GM18499 (cell line): ENCODE data around the gene CCDC50.

Experiments
- ATAC-seq: cut with Tn5 transposase; IDR thresholded peaks from one replicate; pipeline ENCODE4 v1.9.1; 2021; ENCODE audit warnings: moderate number of reproducible peaks; ENCODE audit not compliant: insufficient read depth, unreplicated experiment

CCDC50 gene, protein sequence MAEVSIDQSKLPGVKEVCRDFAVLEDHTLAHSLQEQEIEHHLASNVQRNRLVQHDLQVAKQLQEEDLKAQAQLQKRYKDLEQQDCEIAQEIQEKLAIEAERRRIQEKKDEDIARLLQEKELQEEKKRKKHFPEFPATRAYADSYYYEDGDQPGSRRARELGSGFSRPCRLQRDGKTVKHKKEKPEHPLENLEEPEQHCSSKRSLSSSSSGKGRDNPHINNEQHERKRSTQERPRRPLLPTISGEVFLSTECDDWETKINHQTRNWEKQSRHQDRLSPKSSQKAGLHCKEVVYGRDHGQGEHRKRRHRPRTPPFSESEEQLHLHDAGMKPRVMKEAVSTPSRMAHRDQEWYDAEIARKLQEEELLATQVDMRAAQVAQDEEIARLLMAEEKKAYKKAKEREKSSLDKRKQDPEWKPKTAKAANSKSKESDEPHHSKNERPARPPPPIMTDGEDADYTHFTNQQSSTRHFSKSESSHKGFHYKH

DNA sequence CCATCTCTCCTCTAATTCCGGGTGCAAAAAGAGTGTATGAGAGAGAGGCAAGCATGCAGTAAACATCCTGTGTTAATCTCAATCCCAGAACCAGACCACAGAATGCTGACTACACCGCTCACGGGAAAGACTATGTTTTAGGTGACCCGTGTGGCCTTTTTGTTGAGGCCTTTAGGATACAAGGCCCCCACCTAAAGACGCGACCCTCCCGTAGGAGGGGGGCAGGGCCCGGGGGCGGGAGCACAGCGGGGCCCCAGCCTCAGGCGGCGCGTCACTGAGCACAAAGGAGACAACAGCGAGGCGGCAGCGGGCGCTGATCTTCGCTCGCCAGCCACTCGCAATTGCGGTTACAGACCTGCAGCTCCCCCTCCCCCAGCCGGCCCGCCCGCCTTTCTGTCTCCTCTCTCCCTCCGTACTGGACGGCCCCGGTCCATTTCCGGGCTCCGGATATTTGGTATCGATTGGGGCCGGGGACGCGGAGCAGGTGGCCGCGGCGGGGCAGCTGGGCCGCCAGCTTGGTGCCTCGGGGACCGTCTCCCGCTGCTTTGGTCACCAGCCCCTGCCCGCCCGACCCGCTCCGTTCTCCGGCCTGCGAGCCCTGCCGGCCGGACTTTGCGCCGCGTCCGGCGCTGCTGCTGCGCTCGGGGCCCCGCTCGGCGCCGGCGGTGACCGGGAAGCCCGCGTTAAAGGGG, at the start of gene CCDC50:
CCDC50 (plus strand) TSS at position 433 of the 692 bp plus-strand sequence. CDS start 281 bp downstream, outside the sequence.
- ATAC-seq, result peak; percentile 46

DNA sequence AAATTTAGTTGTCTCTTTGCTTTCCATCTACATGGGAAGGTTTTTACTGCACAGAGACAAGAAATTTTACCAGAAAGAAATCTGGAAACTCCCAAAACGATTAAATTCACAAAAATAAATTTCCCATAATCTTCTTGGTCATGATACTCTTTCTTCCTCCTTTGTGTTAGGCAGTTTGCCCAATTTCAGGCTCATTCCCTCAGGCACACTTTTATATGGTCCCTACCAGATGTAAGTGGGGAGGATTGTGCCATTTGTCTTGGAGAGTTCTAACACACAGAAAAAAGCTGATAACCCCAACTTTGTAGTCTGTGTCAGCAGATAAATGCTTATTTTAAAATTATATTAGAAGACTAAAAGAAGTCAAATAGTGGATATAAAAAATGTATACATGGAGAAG, 49.1 kb upstream of the CCDC50 start:
- ATAC-seq, result no peak

DNA sequence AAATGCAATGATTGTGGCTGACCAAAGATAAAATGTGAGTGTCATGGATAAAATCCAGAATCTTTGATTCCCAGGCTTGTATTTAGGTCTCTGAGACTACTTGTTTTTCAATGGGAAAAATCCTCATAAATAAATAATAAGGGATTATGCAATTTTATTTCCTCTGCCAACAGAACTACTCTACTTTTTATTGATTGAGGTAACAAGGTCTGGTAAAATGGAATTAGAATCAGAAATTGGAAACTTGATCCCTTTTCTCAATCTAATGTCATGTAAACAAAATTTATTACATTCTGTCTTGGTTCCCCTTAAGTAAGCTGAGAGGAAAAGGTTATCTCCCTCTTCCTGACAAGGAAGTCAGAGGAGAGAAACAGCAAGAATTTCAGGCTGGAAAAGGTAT, 48.3 kb upstream of the CCDC50 start:
- ATAC-seq, result no peak

DNA sequence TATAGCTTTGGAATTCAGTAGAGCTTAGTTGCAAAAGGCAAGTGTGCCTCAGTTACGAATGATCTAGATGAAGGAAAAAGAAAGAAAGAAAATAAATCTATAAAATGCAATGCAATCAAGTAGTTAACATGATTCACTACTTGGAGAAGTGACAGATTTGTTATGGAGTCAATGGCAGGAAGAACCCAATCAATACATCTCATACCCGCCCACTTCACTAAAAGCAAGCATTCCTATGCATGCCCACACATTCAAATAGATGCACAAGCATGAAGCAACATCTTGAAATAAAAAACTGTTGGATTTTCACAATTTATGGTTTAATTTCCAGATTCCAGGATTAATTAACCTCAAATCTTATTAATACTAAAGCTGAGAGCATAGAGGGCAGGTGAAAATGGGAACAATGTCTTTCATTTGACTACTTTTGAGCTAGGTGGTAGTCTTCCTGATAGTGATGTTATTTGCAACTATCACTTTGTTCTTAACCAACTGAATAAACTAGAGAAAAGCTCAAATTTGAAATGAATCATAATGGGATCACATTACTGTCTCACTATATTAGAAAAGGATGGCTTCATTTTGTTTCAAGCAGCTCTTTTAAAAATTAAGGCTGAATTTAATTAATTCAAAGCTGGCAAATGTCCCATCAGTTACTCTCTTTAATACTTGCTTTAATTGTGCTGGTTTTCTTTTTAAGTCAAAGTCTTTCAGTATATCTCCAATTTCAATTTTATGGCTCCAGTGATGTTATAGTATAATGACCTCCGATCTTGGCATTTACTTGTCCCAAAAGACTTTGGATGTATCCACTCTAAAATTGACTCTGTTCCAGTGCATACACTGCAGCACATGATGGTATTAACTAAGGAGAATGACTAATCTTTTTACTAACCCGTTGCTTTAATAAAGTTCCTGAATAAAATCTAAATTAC, 46.7 kb upstream of the CCDC50 start:
- no peak for ATAC-seq

DNA sequence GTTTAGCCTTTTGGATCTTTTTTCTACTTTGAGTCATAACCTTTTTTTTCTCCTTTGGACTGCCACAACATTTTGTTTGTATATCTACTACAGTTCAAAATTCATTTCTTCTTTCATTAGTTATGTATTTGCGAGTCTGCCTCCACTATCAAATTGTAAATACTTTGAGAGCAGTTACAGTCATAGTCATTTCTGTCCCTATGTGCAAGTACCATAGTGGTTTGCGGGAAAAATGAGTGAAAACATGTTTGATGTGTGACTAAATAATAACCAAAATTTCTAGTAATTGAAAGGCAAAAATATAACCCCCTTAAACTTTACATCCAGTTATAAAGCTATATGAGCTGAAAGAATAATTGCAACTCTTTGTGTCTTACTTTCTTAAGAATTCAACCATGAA, 45.8 kb upstream of the CCDC50 start:
- ATAC-seq, result no peak

DNA sequence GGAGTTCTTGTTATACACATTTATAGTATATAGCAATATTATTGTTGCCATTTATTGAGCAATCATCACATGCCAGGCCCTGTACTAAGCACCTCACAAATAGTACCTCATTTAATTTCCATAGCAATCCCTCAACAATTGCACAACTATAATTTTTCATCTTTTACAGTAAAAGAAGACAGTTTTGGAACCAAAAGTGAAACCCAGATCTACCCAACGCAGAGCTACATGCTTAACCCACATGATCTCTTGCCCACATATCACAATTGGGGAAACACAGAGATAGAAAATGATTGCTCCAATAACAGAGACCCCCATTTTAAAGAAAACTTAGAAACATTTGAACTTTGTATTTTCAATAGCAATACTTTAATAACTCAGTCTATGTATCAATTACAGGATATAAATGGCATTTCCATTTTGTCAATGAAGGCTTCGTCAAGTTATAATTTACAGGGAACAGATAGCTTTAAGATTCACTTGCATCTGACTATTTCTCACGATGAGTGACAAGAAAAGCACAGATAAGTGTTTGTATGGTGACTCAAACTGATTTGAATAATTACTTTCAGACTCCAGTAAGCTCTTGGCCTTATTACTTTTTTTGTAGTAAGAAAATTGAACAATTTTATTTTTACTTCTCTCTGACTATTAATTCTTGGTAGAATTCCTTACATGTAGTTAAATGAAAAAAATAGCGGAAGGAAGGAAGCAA, 38.7 kb upstream of the CCDC50 start:
- ATAC-seq, result peak; percentile 71

DNA sequence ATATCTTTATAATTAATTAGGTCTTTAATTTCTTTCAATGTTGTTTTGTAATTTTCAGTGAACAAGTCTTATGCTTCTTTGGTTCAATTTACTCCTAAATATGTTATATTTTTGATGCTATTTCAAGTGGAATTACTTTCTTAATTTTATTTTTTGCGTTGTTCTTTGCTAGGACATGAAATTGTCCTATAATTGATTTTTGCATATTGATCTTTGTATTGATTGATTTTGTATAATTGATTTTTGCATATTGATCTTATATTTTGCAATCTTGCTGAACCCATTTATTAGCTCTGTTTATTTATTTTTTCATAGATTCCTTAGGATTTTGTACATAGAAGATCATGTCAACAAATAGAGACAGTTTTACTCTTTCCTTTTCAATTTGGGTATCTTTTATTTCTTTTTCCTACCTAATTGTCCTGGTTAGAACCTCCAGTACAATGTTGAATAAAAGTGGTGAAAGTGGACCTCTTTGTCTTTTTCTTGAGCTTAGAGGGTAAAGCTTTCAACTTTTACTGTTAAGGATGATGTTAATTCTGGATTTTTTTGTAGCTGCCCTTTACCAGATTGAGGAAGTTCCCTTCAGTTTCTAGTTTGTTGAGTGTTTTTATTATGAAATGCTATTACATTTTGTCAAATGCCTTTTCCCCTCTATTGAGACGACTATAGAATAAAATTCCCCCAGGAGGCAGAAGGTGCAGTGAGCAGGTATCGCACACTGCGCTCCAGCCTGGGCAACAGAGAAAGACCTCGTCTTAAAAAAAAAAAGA, 36.8 kb upstream of the CCDC50 start:
- ATAC-seq, result no peak

DNA sequence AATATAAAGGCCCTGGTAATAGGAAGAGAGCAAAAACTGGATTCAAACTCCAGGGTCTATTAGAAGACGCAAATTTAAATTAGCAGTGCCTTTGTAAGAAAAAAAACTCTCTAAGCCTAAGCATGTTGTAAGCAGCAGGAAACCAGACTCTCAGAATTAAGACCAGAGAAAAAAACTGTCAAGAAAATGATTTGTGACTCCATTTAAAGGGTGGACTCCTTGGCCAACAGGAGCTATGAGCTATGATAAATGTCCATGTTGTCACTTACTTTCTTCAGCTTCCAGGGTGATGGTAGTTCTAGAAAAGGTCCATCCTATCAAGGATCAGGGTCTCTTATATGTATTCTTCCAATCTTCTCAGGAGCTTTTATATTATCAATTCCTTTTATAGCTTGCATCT, 34.9 kb upstream of the CCDC50 start:
- no peak for ATAC-seq

DNA sequence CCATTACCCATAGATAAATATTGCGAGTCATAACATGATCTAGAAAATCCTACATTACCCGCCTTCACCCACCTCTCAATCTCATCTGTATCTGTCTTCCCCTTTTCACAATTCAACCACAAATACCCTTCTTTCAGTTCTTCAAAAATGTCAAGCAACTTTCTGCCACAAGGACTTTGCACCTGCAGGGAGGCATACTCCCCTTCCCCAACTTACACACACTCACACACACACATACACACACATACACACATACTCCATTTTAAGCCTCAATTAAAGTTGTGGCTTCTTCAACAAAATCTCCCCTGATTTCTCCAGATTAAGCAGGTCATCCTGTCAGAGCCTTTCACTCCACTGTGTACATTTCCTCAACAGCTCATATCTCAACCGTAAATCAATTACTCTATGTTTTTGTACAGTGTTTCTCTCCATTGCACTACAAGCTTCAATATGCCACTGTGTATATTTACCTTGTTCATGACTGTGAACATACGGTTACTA, 33.1 kb upstream of the CCDC50 start:
- peak; percentile 89 for ATAC-seq

DNA sequence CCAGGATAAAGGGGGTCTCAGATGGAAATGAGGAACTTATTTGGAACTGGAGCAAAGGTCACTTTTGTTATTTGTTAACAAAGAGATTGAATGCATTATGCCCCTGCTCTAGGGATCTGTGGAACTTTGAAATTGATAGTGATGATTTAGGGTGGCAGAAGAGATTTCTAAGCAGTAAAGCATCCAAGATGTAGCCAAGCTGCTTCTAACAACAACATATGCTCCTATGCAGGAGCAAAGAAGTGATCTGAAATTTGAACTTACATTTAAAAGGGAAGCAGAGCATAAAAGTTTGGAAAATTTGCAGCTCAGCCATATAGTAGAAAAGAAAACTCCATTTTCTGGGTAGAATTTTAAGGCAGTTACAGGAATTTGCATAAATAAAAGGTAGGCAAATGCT, 30.3 kb upstream of the CCDC50 start:
- no peak for ATAC-seq

DNA sequence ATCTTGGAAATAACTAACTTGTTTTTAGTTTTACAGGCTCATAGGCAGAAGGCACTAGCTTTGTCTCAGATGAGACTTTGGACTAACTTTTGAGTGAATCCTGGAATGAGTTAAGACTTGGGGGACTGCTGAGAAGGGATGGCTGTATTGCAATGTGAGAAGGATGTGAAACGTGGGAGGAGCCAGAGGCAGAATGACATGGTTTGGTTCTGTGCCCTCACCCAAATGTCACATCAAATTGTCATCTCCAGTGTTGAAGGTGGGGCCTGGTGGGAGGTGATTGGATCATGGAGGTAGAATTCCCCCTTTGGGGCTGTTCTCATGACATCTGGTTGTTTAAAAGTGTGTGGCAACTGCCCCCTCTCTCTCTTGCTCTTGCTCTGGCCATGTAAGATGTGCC, 28.8 kb upstream of the CCDC50 start:
- no peak for ATAC-seq

DNA sequence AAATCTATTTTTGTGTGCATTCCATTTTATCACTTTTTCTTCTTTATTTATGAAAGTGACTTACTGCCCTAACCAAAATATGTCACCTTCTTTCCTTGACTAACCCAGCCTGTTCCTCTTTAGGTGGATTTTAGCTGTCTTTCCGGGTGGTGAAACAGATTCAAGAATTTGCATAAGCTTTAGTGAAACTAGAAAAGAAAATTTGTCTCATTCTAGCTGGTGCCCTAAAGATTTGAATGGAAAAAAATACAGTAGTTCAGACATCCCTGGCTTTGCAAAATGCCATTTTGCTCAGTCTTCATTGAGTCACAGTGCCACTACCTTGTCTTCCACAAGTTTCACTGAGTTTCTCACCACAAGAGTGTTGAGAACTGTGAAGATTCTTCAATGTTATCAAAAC, 28.2 kb upstream of the CCDC50 start:
- peak; percentile 53 for ATAC-seq

DNA sequence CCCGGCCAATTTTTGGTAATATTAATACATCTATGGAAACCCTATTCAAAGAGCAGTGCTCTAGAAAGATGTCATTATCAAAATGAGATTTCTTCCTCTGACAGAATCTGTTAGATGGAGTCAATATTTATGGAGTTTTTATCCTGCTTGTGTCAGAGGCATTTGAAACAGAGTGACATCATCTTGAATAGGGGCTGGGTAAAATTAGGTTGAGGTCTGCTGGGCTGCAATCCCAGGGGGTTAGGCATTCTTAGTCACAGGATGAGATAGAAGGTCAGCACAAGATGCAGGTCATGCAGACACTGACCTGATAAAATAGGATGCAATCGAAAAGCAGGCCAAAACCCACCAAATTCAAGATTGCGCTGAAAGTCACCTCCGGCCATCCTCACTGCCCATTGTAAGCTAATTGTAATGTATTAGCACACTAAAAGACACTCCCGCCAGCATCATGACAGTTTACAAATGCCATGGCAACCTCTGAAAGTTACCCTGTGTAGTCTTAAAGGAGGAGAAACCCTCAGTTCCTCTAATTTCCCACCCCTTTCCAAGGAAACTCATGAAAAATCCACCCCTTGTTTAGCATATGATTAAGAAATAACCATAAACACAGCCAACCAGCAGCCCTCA, 27.3 kb upstream of the CCDC50 start:
- ATAC-seq, result no peak

DNA sequence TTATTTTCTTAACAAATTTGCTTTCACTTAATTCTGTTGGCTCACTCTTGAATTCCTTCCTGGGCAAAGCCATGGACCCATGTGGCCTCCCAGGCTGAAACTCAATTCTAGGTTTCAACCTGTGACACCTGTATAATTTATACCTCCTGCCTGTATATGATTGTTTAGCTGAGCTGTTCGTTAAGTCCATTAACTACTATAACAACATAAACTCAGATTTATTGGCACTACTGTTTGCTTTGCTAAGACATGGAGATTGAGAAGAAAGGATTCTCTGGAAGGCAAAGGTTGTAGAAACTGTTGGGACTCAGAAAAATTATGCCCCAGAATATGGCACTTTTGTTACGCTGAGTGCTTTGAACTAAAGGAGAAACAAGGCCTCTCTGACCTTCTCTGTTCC, 26.7 kb upstream of the CCDC50 start:
- ATAC-seq, result no peak

DNA sequence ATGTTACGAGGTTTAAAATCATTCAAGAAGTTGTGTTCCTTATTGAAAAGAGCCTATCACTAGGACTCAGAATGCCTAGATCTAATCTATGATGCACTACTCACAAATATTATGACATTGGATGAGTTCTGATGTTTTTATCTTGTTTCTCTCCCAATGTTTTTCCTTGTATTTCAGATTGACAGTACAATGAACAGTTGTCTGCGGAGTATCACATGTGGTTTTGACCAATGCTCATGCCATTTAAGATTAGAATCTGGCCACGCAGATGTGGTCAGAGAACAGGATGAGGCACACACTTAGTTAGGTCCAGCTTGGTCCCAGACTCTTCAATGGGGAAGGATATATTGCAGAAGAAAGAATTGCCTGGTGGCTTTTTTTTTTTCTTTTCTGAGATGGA, 25.6 kb upstream of the CCDC50 start:
- ATAC-seq, result no peak

DNA sequence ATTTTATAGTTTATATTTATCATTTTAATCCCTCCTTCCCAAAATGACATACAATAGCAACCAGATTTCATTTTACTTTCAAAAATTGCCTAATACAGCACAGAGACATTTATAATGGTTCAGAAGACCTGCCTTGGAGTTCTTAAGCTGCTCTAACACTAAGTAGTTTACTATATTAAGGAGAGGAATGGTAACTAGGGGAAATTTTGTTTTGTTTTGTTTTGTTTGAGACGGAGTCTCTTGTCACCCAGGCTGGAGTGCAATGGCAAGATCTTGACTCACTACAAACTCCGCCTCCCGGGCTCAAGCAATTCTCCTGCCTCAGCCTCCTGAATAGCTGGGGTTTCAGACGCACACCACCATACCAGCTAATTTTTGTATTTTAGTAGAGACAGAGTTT, 22.8 kb upstream of the CCDC50 start:
- ATAC-seq, result no peak

DNA sequence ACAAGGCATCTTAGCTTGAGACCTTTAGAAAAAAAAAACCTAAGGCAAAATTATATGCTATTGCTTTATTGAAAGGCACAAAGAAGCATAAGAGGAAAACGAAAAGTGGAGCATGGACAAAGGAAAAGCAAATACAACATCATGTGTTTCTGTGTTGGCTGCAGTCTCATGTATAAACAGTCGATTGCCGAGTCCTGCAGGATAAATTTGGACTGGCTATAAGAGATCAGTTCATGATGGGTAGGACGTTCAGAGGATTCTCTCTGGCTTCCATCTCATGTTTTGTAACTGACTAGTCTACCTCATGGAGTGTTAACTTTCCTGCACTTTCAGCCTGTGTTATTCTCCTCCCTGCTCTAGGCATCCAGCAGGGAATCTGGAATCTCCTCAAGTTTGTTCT, 21.9 kb upstream of the CCDC50 start:
- ATAC-seq, result no peak

DNA sequence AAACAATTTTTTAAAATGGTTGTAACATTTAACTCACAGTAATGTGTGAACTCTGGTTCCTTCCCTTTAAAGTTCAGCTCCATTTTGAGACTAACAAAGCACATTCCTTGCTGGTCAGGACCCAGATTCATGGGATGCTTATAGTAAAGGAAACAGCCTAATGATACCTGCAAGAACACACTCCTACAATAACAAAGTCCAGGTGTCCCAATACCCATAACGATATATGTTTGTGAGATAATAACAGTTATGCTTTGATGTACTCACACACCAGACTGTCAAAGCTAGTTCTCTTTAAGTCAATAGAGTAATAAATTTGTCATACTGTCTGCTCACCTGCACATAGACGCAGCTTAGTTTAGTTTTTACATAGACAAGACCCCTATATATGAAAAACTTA, 15.9 kb upstream of the CCDC50 start:
- ATAC-seq, result no peak
